ENCODE measurements around the gene C1orf216.

The C1orf216 gene

DNA sequence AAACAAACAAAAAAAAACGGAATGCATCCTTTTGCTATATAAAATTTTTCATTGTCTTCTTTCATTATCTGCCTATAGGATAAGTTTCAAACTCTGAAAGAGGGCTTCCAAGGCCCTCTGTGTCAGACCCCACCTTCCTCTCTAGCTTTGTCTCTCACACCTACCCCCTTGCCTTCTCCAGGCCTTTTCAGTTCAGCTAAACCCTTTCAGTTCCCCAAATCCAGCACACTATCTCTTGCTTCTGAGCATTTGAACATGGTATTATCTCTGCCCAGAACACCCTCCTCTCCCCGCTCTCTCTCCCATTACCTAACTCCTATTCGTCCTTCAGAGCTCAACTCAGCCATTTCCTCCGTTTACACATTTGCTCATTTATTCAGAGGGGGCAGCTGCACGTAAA is 35.7 kb downstream of the C1orf216 start:
- no peak overlapping the region for H3K4me3 ChIP-seq (ENCODE audit: low read length)
- no peak for DNase-seq (ENCODE audit: low read depth)
- TF ChIP-seq, protein P1, sequence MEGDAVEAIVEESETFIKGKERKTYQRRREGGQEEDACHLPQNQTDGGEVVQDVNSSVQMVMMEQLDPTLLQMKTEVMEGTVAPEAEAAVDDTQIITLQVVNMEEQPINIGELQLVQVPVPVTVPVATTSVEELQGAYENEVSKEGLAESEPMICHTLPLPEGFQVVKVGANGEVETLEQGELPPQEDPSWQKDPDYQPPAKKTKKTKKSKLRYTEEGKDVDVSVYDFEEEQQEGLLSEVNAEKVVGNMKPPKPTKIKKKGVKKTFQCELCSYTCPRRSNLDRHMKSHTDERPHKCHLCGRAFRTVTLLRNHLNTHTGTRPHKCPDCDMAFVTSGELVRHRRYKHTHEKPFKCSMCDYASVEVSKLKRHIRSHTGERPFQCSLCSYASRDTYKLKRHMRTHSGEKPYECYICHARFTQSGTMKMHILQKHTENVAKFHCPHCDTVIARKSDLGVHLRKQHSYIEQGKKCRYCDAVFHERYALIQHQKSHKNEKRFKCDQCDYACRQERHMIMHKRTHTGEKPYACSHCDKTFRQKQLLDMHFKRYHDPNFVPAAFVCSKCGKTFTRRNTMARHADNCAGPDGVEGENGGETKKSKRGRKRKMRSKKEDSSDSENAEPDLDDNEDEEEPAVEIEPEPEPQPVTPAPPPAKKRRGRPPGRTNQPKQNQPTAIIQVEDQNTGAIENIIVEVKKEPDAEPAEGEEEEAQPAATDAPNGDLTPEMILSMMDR (conservative IDR thresholded peaks at IDR 0.05; ENCODE audit: low read depth, low read length): no peak

DNA sequence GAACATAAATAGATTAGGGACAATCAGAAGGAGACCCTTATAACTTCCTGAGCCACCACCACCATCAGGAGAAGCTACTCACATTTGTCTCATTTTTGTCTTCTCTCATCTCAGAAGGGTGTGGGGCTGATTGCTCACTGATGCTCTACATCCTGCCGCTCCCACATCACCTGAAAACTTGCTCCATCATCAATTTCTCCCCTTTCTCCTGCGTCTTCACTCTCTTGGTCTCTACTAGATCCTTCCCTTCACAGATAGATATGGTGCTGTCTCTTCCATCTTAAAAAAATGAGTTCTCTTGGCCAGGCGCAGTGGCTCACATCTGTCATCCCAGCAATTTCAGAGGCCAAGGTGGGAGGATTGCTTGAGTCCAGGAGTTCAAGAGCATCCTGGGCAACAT is 38.4 kb downstream of the C1orf216 start:
- no peak for DNase-seq (ENCODE audit: low read depth)
- H3K4me3 ChIP-seq (ENCODE audit: low read length): no peak overlapping the region
- TF ChIP-seq, protein P1 (conservative IDR thresholded peaks at IDR 0.05; ENCODE audit: low read depth, low read length): no peak

DNA sequence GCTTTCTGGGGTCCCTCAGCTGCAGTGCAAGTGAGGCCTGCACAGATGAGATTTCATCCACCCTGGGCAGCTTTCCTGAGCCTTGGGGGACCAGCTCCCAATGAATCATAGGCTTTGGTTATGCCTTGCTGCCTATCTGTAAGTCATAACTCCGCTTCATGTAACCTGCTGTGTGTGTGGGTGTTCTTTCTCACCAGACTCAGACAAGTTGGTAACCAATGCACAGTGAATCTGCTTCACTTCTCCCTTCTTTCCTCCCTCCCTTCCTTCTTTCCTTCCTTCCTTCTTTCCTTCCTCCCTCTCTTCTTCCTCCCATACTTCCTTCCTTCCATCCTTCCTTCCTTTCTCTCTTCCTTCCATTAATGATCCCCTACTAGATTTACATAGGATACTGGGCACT is 42.9 kb downstream of the C1orf216 start:
- no peak for DNase-seq (ENCODE audit: low read depth)

DNA sequence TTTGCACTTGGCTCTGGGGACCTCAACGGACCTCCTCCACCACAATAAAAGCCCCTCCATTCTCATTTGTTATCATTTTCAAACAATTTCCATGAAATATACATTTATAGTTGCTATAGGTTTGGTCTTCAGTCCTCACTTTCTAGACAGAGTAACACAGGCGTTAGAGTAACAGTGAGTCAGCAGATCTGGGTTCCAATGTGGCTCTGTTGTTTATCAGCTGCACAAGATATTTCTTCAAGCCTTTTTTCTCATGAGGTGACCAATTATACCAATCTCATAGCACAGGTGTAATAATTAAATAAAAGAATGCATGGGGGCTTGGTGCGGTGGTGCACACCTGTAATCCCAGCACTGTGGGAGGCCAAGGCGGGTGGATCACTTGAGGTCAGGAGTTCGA is 44.6 kb downstream of the C1orf216 start:
- no peak overlapping the region for H3K4me3 ChIP-seq (ENCODE audit: low read length)
- TF ChIP-seq, protein P1 (conservative IDR thresholded peaks at IDR 0.05; ENCODE audit: low read depth, low read length): no peak
- DNase-seq (ENCODE audit: low read depth): no peak

More for the DNA sequence above, 42.9 kb downstream of the C1orf216 start:
- TF ChIP-seq, protein P1 (conservative IDR thresholded peaks at IDR 0.05; ENCODE audit: low read depth, low read length): no peak
- H3K4me3 ChIP-seq (ENCODE audit: low read length): no peak overlapping the region

DNA sequence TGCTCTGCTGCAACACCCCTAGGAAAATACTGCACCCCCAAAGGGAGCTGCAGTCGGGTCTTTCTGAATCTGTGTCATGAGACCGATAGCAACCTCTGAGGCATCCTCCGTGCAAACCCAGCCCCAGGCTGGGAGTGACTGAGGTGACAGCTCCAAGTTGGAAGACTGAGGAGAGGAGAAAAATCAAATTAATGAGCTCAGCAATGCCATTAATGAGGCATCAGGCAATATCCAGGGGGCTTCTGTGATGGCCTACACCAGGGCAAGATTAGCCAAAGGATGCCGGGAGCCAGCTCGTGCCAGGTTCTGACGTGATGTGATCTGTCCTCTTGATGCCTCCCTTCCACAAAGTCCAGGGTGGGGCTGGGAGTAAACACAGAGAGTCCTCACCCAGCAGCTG is 46.6 kb downstream of the C1orf216 start:
- no peak overlapping the region for H3K4me3 ChIP-seq (ENCODE audit: low read length)
- no peak for DNase-seq (ENCODE audit: low read depth)
- TF ChIP-seq, protein P1 (conservative IDR thresholded peaks at IDR 0.05; ENCODE audit: low read depth, low read length): no peak

DNA sequence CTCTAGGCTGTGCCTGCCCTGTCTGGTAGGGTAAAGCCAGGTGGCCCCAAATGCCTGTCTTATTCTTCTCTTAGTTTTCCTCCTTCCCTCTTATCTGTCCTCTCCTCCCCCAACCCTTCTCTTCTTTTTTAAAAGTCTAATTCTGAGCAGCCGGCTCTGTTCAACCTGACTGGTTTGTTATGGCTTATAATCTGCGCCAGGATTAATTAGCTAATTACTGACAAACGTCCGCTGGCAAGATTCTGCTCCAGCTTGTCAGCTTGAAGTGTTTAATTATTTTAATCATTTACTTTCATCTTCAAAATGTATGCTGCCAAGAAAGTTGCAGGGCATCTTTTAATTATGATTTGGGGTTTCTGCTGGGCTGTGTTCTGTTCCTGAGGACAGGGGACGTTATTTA is 50.2 kb downstream of the C1orf216 start:
- no peak for DNase-seq (ENCODE audit: low read depth)
- no peak overlapping the region for H3K4me3 ChIP-seq (ENCODE audit: low read length)
- TF ChIP-seq, protein P1 (conservative IDR thresholded peaks at IDR 0.05; ENCODE audit: low read depth, low read length): no peak

DNA sequence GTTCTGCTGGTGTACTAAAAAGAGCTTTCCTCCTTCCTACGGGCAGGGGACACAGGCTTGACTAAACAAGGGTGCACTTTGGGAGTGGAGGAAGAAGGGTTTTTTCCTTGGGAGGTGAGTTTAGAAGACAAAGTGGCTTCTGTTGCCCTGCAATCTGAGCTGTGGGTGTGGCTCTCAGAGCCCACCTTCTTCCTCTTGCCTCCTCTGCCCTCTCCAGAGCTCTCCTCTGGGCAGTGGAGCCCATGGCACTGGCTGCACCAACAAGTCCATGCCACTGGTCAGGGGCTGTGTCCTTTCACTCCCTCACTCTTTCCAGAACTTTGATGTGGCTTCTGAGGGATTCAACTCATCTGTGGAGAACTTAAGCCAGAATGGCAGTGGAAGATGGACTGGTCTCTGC is 51.8 kb downstream of the C1orf216 start:
- TF ChIP-seq, protein P1 (conservative IDR thresholded peaks at IDR 0.05; ENCODE audit: low read depth, low read length): no peak
- H3K4me3 ChIP-seq (ENCODE audit: low read length): no peak overlapping the region
- DNase-seq (ENCODE audit: low read depth): no peak

Measured in retinal pigment epithelial cell (primary cell).